Body of pancreas (tissue), 4 donors: Measurements from ENCODE around the gene CENATAC.

Experiments used
- POLR2A ChIP-seq, 3 donors: fragments of 450-650 bp; IDR thresholded peaks; one replicate each; pipeline ENCODE4 v1.6.1; 2016; ENCODE audit warnings: antibody characterized with exemption in 3 of 3, mild to moderate bottlenecking in 2 of 3
- TF ChIP-seq, protein P1 (sequence below), 7 experiments: fragments of 450-650 bp in 4 of 7; fragments of 200-600 bp in 3 of 7; sonication (generic) in 3 of 7; IDR thresholded peaks; one replicate each; pipeline ENCODE4 v1.5.1; 2016 to 2019; ENCODE audit warnings: antibody characterized with exemption in 7 of 7

DNA sequence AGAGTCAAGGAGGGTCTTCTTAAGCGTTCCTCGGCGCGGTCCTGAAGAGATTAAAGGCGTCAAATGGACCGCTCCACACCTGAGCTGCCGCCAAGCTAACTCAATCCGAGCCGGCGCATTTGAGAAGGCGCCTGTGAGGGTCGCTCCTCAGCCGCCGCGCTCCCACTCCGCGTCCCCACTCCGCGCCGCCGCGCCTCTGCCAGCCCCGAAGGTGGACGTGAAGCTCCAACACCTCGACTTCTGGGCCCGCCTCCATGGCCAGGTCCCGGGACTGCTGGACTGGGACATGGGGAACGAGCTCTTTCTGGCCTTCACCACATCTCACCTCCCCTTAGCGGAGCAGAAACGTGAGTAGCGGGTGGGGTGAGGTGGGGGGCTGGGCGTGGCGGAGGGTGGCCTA is 26.3 kb upstream of the CENATAC start, which contains the start of gene FOXR1:
- TF ChIP-seq, protein P1, sequence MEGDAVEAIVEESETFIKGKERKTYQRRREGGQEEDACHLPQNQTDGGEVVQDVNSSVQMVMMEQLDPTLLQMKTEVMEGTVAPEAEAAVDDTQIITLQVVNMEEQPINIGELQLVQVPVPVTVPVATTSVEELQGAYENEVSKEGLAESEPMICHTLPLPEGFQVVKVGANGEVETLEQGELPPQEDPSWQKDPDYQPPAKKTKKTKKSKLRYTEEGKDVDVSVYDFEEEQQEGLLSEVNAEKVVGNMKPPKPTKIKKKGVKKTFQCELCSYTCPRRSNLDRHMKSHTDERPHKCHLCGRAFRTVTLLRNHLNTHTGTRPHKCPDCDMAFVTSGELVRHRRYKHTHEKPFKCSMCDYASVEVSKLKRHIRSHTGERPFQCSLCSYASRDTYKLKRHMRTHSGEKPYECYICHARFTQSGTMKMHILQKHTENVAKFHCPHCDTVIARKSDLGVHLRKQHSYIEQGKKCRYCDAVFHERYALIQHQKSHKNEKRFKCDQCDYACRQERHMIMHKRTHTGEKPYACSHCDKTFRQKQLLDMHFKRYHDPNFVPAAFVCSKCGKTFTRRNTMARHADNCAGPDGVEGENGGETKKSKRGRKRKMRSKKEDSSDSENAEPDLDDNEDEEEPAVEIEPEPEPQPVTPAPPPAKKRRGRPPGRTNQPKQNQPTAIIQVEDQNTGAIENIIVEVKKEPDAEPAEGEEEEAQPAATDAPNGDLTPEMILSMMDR (IDR thresholded peaks at IDR 0.05), result no peak
- no peak for TF ChIP-seq POLR2A (IDR thresholded peaks at IDR 0.05)
